Heart left ventricle (tissue), 13 donors: Measurements from ENCODE around the gene EREG.

Experiments used
- CTCF ChIP-seq, 12 donors: fragments of 200-600 bp; sonication (generic) in 4 of 12; IDR thresholded peaks; one replicate each; pipeline versions ENCODE4 v1.5.0 to v1.8.0; 2018 to 2022; ENCODE audit warnings: antibody characterized with exemption in 12 of 12, mild to moderate bottlenecking in 5 of 12
- POLR2A ChIP-seq, 2 donors: fragments of 450-650 bp; IDR thresholded peaks; one replicate each; pipeline ENCODE4 v1.6.1; 2017; ENCODE audit warnings: antibody characterized with exemption in 2 of 2, mild to moderate bottlenecking in 2 of 2, moderate library complexity in 2 of 2
- donor health status: ischemic (EF 13 %, LVEDD 7.1; RV severe dilation, severe dysfunction).
- donor health status: DM: no; HTN: yes; CAD: no.
- donor health status: DM: no; HTN: no; CAD: no.
- donor health status: ischemic (EF 25% LVEDD 6.9; RV normal size, moderate dysfunction).
- donor health status: ischemic (EF 25% LVEDD 5.7; RV mildly dilated, moderate dysfunction).
- donor health status: ischemic (EF 35%, LVEDD 5.7; RV mildly dilated, moderate dysfunction).
- donor health status: nonischemic (EF 11% LVEDD 7.7; RV severe dilation, severe dysfunction).
- donor health status: DM: yes; HTN: yes; CAD: no.
- donor health status: PGD.
- donor health status: ischemic (EF 29% LVEDD 5.4; RV normal size, mild dysfunction).
- donor health status: nonischemic (EF 23%, LVEDD 6.1; RV moderate dilation, normal function).

GRCh38 chr4:74344031-74344430, 20.9 kb upstream of the EREG start:
- TF ChIP-seq CTCF (IDR thresholded peaks at IDR 0.05) (no peak), POLR2A (IDR thresholded peaks at IDR 0.05) (no peak)
